CD4-positive, alpha-beta T cell treated with Interleukin-2 at 100 ng/mL for 4 hours (primary cell): ENCODE results near the gene CELF2.

Source experiments
- DNase-seq: peaks from one replicate; pipeline ENCODE4 v3.0.0-alpha.2; 2020; ENCODE audit warnings: low spot score

The CELF2 gene

DNA sequence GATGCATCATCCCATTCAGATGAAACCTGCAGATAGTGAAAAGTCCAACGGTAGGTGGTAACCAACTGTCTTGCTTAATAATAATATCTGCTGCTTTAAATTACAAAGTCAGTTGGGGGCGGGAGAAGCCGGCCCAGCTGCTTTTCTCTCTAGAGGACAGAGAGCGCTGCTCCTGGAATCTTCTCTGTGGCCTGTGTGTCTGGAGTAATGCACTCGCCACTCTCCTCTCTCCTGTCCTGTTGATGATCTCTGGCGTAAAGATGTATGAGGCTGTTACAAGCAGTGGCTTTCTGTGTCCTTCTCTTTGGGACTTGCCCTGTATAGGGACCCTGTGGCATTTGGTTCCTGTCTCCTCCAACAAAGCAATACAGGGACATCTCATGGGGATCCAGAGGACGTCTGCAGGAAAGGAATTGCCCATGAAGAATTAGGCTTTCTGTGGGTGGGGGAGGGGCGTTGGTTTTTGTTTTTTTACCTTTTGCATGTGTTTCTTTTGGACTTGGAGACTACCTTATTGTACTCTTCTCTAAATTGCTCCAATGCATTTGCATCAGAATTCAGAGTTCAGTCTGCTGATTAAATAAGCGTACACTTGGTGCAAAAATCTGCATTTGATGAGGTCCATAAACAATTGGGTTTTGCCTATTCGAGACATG lies 231.6 kb downstream of the CELF2 start:
- no peak for DNase-seq

DNA sequence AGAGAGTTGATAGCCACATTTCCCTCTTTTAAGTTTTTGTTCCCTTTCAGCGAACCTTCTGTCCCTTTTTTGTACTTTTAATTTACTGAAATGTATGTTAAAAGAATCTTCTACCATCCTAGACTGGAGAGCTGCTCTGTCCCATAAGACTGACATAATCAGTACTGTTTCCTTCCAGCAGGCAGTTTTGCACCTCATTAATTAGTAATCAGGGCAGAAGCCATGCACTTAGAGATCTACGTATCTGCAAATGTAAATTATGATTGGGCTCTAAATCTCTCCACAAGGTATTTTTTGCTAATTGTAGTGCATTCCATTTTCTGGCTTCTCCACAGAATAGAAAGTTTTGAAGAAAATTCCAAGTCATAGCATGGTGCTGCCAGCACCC lies 232.1 kb downstream of the CELF2 start:
- no peak for DNase-seq

DNA sequence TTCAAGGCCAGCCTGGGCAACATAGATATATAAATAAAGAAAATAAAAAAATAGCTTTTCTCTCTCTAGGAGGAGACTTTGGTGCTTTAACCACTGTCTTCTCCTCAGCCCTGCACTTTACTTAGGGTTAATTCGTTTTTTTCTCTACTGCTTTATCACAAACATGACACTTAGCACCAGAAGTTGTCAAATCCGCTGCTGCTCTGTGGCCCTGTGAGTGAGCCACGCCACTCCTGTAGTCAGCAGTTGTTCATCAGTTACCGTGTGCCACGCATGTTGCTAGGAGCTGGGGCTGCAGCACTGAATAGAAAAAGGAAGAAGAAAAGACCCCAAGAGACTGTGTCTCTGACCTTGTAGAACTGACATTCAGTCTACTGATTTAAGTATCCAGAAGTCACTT lies 232.6 kb downstream of the CELF2 start:
- no peak for DNase-seq

GRCh38 chr10:11252887-11253286 lies 235.2 kb downstream of the CELF2 start:
- DNase-seq: no peak

GRCh38 chr10:11253385-11254002 lies 235.8 kb downstream of the CELF2 start:
- DNase-seq: no peak

DNA sequence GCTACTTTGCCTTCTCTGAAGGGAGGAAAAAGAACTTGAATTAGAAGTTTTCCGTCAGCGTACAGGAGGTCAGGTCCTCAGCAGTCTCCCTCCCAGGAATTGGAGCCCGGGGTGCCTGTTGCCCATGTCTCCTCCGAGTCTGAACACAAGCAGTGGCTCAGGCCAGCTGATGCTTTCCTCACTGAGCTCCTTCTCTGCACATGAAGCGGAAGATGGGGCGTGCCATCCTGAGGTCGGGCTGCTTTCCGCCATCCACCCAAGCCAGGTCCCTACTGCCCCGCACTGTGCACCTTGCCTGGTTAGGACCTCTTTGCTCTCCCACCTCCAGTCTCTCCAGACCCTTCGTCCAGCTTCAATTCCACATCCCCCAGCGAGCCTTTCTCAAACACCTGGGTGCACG lies 237.5 kb downstream of the CELF2 start:
- DNase-seq: no peak

GRCh38 chr10:11255796-11256444 lies 238.2 kb downstream of the CELF2 start:
- no peak for DNase-seq

DNA sequence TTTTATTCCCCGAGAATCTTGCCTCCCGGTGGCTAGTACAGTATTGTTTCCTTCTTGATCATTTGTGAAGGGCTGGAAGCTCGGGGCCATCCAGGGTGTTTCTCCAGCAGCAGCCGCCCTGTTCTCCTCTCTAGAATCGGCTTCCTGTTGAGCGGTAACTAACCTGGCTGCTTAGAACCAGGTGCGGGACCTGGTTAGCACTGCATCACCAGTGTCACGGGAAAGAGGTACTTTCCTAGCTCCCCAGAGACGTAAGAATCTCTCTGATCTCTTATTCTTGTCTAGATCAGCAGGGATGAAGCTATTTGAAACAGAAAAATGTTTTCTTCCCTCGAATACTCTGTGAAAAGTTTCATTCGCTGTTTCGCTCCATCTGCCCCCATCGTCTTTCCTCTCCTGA lies 239.2 kb downstream of the CELF2 start:
- no peak for DNase-seq

GRCh38 chr10:11257440-11258090 lies 239.9 kb downstream of the CELF2 start:
- DNase-seq: no peak

GRCh38 chr10:11260170-11260569 lies 242.5 kb downstream of the CELF2 start:
- DNase-seq: no peak

- DNase-seq: no peak
Measured at GRCh38 chr10:11261143-11261542, 243.5 kb downstream of the CELF2 start.

GRCh38 chr10:11261687-11262493 lies 244.2 kb downstream of the CELF2 start:
- no peak for DNase-seq

- no peak for DNase-seq
Measured at GRCh38 chr10:11262494-11263345, 245.0 kb downstream of the CELF2 start.

GRCh38 chr10:11263767-11264166 lies 246.1 kb downstream of the CELF2 start:
- DNase-seq: no peak

DNA sequence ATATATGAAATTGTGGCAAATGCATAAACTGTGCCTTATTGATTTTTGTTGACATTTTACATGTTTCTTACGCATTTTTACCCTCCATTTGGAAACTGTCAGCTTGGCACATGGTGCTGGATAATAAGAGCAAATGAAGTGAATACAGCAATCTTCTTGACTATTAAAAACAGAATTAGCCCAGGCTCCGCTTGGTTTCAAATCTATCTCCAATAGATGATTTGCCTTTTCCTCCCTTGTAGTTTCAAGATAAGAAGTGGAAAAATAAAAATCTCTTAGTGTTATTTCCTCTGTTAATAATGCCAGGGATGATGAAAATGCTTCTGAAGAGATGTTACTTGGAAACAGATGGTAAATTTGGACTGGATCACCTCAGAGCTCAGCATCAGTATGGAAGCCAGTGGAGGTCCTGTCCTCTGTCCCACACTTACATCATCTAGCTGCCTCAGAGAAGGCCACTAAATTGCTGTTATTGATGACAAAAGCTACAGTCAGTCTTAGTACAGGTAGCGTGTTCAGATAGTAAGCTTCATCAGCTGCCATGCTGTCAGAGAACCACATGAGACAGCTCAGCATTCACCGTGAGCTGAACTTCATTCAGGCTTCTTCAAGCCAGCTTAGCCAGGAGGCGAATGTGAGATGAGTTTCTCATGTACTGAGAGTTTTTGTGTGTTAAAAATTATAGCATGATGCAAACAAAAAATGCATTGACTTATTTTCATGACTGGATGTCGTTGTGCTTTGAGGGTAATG lies 246.8 kb downstream of the CELF2 start:
- no peak for DNase-seq

GRCh38 chr10:11265484-11265883 lies 247.8 kb downstream of the CELF2 start:
- DNase-seq: no peak

DNA sequence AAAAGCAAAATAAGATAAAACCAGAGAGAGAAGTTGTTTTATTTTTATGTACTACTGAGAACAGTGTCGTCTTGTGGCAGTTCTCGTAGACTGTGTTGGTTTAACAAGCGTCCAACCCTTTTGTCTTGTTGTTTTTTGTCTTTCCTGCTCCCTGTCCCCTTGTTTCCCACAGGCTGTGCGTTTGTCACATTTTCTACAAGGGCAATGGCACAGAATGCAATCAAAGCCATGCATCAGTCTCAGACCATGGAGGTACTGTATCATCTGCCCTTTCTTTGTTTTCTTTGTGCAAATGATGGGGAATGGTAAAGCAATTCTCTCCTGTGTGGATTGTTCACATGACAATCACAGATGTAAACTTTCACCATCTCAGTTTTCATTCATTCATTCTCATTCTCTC lies 248.8 kb downstream of the CELF2 start:
- DNase-seq: no peak

GRCh38 chr10:11270135-11270857 lies 252.6 kb downstream of the CELF2 start:
- peak; percentile 71 for DNase-seq

GRCh38 chr10:11270858-11271179 lies 253.1 kb downstream of the CELF2 start:
- DNase-seq: no peak

- DNase-seq: no peak
Measured at GRCh38 chr10:11272915-11273389, 255.3 kb downstream of the CELF2 start.
